MCF 10A (cell line): ENCODE data around the gene TMEM175. TPM values are rescaled to one million over a fixed set of nuclear protein-coding genes. Genes with fewer than 3 reads are reported as not detected.

Source experiments
- BruUV-seq: library from RNA; stranded (reverse); fragments of 400-500 nt; replicated peaks from 2 replicates; lab custom pipeline; 2021; lab: Mats Ljungman, UMichigan
- CTCF ChIA-PET: fragments of 300-600 bp; sonication (Branson Sonifier 250); formaldehyde crosslinking; extraction: SDS; loops from one replicate; lab custom pipeline; 2021; ENCODE audit warnings: antibody characterized with exemption, inconsistent platforms; lab: Yijun Ruan, JAX
- POLR2A ChIA-PET: fragments of 300-600, 350-650 bp; sonication (Branson Sonifier 250); formaldehyde crosslinking; extraction: SDS; loops from one replicate; lab custom pipeline; 2020; ENCODE audit warnings: antibody characterized with exemption, inconsistent platforms; lab: Yijun Ruan, JAX
- DNase-seq: peaks from one replicate; pipeline ENCODE4 v3.0.0-alpha.2; 2018; ENCODE audit not compliant: unreplicated experiment
- H3K27ac Mint-ChIP-seq: one replicate; pipeline ENCODE4 v1.8.0; 2022; ENCODE audit warnings: mild to moderate bottlenecking, low read depth, mixed read lengths; ENCODE audit not compliant: unreplicated experiment
- H3K27me3 Mint-ChIP-seq: one replicate; pipeline ENCODE4 v1.8.0; 2022; ENCODE audit warnings: mixed read lengths; ENCODE audit not compliant: insufficient read depth, unreplicated experiment
- H3K36me3 Mint-ChIP-seq: one replicate; pipeline ENCODE4 v1.8.0; 2022; ENCODE audit warnings: mild to moderate bottlenecking, moderate library complexity, mixed read lengths; ENCODE audit not compliant: insufficient read depth, unreplicated experiment
- H3K4me1 Mint-ChIP-seq: one replicate; pipeline ENCODE4 v1.8.0; 2022; ENCODE audit warnings: mixed read lengths; ENCODE audit not compliant: insufficient read depth, unreplicated experiment
- H3K4me3 Mint-ChIP-seq: one replicate; pipeline ENCODE4 v1.8.0; 2022; ENCODE audit warnings: mild to moderate bottlenecking, moderate library complexity, mixed read lengths; ENCODE audit not compliant: unreplicated experiment
- H3K9me3 Mint-ChIP-seq: one replicate; pipeline ENCODE4 v1.8.0; 2022; ENCODE audit warnings: mixed read lengths; ENCODE audit not compliant: unreplicated experiment
- CTCF ChIP-seq: fragments of 200-600 bp; IDR thresholded peaks from one replicate; pipeline ENCODE4 v1.8.0; 2022; ENCODE audit warnings: antibody characterized with exemption, mild to moderate bottlenecking; ENCODE audit not compliant: unreplicated experiment
- intact Hi-C: fragments of 100-400 bp; cut with micrococcal nuclease; formaldehyde crosslinking; loops from 2 replicates; pipeline ENCODE4 v1.14.1; 2022
- total RNA-seq: library from RNA; stranded (reverse); gene quantifications from 2 replicates; pipeline ENCODE4 v1.2.3, GENCODE V29; 2022

Gene TMEM175
- total RNA-seq, 1 experiment from 2014 or later, result 28.9 TPM

GRCh38 chr4:906339-907102 is 25.7 kb upstream of the TMEM175 start:
- Mint-ChIP-seq H3K4me1 (no peaks in the 10 kb centered on the region), H3K27me3 (no peaks in the 10 kb centered on the region), H3K36me3 (peaks cover 23% of the 10 kb centered on the region), H3K27ac (no peak overlapping the region), H3K4me3 (no peak overlapping the region), H3K9me3 (no peaks in the 10 kb centered on the region)
- CTCF ChIA-PET, result no interaction called here
- DNase-seq, result no peak
- BruUV-seq, result no TSS peak
- intact Hi-C loops, result no loop called here
- no peak for TF ChIP-seq CTCF
- POLR2A ChIA-PET, result no interaction called here

GRCh38 chr4:907103-907400 is 25.2 kb upstream of the TMEM175 start:
- DNase-seq, result no peak
- H3K4me1 Mint-ChIP-seq, result no peaks in the 10 kb centered on the region
- ChIA-PET CTCF (no interaction called here), POLR2A (no interaction called here)
- no peaks in the 10 kb centered on the region for H3K27me3 Mint-ChIP-seq
- no peak overlapping the region for H3K27ac Mint-ChIP-seq
- BruUV-seq, result no TSS peak
- H3K9me3 Mint-ChIP-seq, result no peaks in the 10 kb centered on the region
- H3K4me3 Mint-ChIP-seq, result no peak overlapping the region
- intact Hi-C loops, result no loop called here
- TF ChIP-seq CTCF, result no peak
- H3K36me3 Mint-ChIP-seq, result peaks cover 23% of the 10 kb centered on the region

- ChIA-PET POLR2A (no interaction called here), CTCF (no interaction called here)
- Mint-ChIP-seq H3K4me1 (no peaks in the 10 kb centered on the region), H3K9me3 (no peaks in the 10 kb centered on the region), H3K27ac (no peak overlapping the region), H3K27me3 (no peaks in the 10 kb centered on the region), H3K36me3 (peaks cover 18% of the 10 kb centered on the region), H3K4me3 (no peak overlapping the region)
- intact Hi-C loops, result no loop called here
- no peak for TF ChIP-seq CTCF
- no TSS peak for BruUV-seq
- no peak for DNase-seq
Observed at GRCh38 chr4:907691-908425, 24.4 kb upstream of the TMEM175 start.

GRCh38 chr4:909131-909571 is 23.1 kb upstream of the TMEM175 start:
- no peak for TF ChIP-seq CTCF
- BruUV-seq, result no TSS peak
- Mint-ChIP-seq H3K4me1 (no peaks in the 10 kb centered on the region), H3K9me3 (no peaks in the 10 kb centered on the region), H3K27ac (no peak overlapping the region), H3K36me3 (peaks cover 18% of the 10 kb centered on the region), H3K27me3 (no peaks in the 10 kb centered on the region), H3K4me3 (no peak overlapping the region)
- intact Hi-C loops, result no loop called here
- POLR2A ChIA-PET, result no interaction called here
- no peak for DNase-seq
- CTCF ChIA-PET, result no interaction called here
